Fibroblast of the aortic adventitia (primary cell): ENCODE measurements around the gene GMPR. TPM values are rescaled to one million over a fixed set of nuclear protein-coding genes. Genes with fewer than 3 reads are reported as not detected.

Source experiments
- DNase-seq: peaks from one replicate; pipeline ENCODE4 v3.0.0-alpha.2; 2010; ENCODE audit warnings: low read depth
- H3K4me3 ChIP-seq: 2 replicates; pipeline ENCODE4 v1.5.1; 2011; ENCODE audit warnings: low read depth, mild to moderate bottlenecking, control low read depth, low read length, moderate library complexity
- total RNA-seq: library from RNA; depleted of rRNA; stranded (reverse); fragments of >200 nt; gene quantifications from 2 replicates; pipeline ENCODE4 v1.2.3, GENCODE V29; 2012; ENCODE audit warnings: low replicate concordance
- TF ChIP-seq, protein P1 (sequence below): IDR thresholded peaks from 2 replicates; pipeline ENCODE4 v1.5.1; 2011; ENCODE audit warnings: mild to moderate bottlenecking, low read length, control low read depth, inconsistent platforms; ENCODE audit not compliant: insufficient read depth

GMPR gene
- total RNA-seq, 1 donor: 24.8 TPM

DNA sequence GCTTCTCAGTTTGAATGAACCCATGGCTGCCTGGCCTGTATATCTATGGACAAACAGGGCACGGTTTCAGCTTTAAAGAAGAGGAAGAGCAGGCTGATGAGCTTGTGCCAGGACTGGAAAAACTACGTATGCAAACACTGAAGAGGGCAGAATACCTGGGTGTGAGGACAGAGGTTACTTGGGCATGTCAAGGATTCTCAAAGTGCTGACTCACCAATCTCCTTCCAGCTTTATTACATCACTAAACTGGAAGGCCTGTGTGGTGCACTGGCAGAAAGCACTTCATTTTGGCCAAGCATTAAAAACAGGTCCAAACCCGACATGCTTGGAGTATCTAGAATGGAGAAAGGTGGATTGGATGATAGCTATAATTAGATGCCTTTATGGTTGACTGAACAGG lies 95.2 kb downstream of the GMPR start:
- TF ChIP-seq, protein P1, sequence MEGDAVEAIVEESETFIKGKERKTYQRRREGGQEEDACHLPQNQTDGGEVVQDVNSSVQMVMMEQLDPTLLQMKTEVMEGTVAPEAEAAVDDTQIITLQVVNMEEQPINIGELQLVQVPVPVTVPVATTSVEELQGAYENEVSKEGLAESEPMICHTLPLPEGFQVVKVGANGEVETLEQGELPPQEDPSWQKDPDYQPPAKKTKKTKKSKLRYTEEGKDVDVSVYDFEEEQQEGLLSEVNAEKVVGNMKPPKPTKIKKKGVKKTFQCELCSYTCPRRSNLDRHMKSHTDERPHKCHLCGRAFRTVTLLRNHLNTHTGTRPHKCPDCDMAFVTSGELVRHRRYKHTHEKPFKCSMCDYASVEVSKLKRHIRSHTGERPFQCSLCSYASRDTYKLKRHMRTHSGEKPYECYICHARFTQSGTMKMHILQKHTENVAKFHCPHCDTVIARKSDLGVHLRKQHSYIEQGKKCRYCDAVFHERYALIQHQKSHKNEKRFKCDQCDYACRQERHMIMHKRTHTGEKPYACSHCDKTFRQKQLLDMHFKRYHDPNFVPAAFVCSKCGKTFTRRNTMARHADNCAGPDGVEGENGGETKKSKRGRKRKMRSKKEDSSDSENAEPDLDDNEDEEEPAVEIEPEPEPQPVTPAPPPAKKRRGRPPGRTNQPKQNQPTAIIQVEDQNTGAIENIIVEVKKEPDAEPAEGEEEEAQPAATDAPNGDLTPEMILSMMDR: no peak
- no peak overlapping the region for H3K4me3 ChIP-seq
- peak; percentile 80 for DNase-seq

DNA sequence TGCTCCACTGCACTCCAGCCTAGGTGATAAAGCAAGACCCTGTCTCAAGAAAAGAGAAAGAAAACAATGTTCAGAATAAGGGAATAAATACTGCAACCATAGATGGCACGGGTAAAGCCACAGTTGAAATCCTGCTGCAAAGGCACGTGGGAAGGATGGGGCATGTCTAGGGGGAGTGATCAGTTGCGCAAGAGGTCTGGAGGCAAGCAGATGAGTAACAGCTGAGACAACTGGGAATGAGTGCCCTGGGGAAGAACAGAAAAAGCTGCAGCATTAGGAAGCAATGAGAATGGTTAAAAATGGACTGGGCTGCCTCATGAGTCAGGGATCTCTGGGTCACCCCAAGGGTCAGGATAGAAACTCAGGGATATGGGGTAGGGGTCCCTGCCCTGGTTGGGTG lies 96.3 kb downstream of the GMPR start:
- H3K4me3 ChIP-seq: no peak overlapping the region
- DNase-seq: peak; percentile 91
- TF ChIP-seq, protein P1: no peak

DNA sequence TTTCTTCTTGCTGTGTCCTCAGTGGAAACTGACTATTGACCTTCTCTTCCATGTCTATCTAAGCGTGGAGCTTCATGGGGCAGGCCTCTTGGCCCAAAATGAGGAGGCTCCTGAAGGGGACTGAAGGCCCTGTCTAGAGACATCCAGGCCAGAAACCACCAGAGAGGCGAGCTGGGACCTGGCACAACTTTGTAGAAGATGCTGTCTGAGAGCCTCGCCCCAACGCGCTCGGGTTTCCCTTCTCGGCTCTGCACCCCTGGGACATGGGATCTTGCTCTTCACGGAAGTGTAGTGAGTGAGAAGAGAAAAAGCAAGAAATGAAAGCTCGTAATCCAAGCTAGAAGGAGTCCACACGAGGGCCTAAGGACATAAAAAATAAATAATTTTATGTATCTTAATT lies 96.8 kb downstream of the GMPR start:
- TF ChIP-seq, protein P1: no peak
- H3K4me3 ChIP-seq: no peak overlapping the region
- no peak for DNase-seq

DNA sequence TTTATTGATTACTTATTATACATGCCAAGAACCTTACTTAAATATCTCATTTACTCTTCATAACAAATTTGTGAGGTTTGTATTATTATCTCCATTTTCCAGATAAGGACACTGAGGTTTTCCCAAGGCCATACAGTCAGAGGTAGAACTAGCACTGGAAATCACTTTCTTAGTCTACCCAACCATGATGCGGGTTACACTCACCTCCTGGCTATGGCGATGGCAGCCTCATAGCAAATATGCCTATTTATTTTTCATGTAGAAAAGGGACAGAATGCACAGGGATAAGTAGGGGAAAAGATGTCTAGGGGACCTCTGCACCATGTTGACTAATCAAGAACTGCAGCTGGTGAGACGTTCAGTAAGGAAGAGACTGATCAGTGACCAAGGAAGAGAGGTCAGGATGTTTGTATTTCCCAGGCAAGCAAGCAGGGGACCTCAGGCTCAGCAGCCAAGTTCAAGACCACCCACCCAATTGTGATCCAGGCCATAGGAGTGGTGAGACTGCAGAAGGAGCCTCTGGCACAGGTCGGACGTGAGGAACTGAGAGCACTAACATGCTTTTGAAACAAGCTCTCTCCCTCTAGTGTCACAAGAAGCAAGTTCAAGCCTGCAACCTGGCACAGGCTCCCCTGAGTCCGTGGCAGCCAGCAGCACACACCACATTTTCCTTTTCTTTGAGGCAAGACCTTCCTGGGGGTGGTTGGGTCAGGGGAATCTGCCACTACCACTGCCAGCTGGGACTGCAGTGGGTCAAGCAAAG lies 97.8 kb downstream of the GMPR start:
- no peak overlapping the region for H3K4me3 ChIP-seq
- DNase-seq: no peak
- TF ChIP-seq, protein P1: peak; percentile 38

DNA sequence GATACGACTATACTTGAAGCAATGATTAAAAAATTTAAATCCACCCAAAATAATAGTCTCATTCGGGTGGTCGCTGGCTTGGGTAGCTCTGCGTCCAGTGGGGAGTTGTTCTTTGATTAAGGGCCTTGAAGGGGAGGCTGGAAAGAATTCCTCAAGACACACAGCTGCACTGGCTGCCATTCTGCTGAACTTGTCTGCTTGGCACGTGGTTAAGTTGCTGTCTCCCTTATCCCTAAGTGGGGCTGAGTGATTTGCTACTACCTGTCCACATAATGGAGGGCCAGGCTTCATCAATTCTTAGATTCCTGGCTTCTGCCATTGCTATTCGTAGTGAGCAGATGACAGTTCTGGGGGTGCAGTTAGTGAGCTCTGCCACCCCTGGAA lies 98.5 kb downstream of the GMPR start:
- TF ChIP-seq, protein P1: no peak
- DNase-seq: no peak
- no peak overlapping the region for H3K4me3 ChIP-seq

DNA sequence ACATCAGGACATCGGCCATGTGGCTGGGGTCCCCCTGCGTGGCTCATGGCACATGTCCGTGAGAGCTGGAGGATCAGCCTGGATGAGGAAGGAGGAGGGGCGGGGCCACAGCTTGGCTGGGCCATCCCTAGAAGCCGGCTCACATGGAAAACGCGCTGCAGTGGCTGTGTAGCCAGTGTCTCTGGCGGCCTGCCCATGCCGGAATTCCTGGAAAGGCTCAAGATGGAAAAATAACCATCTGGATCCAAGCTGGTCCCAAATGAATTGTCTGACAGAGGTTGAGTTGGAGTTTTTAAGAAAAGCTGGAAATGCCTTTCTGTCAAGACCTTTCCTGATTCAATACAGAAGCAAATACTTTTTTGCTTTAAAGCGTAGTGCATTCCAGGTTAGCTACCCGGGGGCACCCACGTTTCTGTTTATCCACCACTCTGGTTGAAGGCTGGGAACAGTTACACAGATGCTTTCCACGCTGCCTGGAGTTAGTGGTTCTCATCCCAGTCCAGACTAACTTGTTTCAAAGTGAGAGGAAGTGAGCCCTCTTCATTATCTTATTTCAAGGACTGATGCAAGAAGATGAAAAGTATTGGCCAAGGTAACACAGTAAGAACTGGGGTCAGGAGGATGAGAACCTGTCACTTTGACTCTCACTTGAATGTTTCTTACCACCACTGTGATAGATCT lies 99.0 kb downstream of the GMPR start:
- TF ChIP-seq, protein P1: no peak
- DNase-seq: peak; percentile 100
- H3K4me3 ChIP-seq: no peak overlapping the region
